ENCODE data around the gene NT5DC4. TPM values are rescaled to one million over a fixed set of nuclear protein-coding genes. Genes with fewer than 3 reads are reported as not detected.

Gene NT5DC4
- total and polyA plus RNA-seq, 2 of the 4 experiments (the other 2 are of a cell fraction) = not detected

DNA sequence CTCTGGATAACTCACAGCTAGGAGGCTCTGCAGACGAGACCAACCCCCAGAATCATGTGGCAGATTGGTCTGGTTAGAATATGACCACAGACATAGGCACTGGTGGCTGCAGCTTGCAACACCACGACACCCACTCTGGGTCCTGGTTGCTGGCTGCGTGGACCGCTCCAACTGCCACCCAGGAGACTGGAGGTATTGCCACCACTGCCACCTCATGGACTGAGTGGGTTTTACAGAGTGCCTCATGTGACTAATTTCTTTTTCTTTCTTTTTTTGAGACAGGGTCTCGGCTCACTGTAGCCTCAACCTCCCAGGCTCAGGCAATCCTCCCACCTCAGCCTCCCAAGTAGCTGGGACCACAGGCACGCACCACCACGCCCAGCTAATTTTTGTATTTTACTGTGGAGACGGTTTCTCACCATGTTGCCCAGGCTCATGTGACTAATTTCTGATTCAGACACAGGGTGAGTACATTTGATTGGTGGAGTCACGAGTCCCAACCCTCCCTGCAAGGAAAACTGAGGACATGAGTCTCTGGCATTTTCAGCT, 29.9 kb upstream of the NT5DC4 start:
- Histone ChIP-seq H3K14ac (replicated peaks; ENCODE audit: low read depth, low read length) (peak overlapping the region; percentile 65), H2AFZ (replicated peaks; ENCODE audit: low read length, poor library complexity) (peak overlapping the region; percentile 74), H4K91ac (ENCODE audit: insufficient read depth, low read depth, low read length) (peak overlapping the region; percentile 66; the same call in 1 of the 2 replicates), H3K4me1 (ENCODE audit: control insufficient read depth, insufficient read depth, low read length) (peaks cover 12% of the 10 kb centered on the region), H2BK120ac (ENCODE audit: low read depth, low read length) (peak overlapping the region; percentile 60; the same call in 1 of the 2 replicates), H3K9me1 (ENCODE audit: insufficient read depth, low read length) (peaks cover 23% of the 10 kb centered on the region), H4K8ac (ENCODE audit: low read depth in 2 of 2, low read length in 2 of 2) (peak overlapping the region in 1 of 2 experiments; percentile 72; a peak in 2 of 4 replicates), H3K4me2 (ENCODE audit: low read depth, low read length) (no peak overlapping the region), H3K4me3 (ENCODE audit: insufficient read depth, low read depth, low read length) (no peak overlapping the region), H2AK5ac (ENCODE audit: low read depth, low read length) (peak overlapping the region; percentile 62), H3K27me3 (ENCODE audit: control insufficient read depth, insufficient read depth, low read length) (no peaks in the 10 kb centered on the region), H4K20me1 (ENCODE audit: insufficient read depth, low read length) (no peaks in the 10 kb centered on the region), H2BK20ac (ENCODE audit: low read depth, low read length) (peak overlapping the region; percentile 73), H3K9ac (ENCODE audit: low read depth, low read length) (no peak overlapping the region), H2BK5ac (ENCODE audit: low read depth, low read length, poor library complexity, severe bottlenecking) (peak overlapping the region; percentile 14), H3K79me1 (ENCODE audit: low read depth in 1 of 2, low read length in 2 of 2) (0 out of 4 replicates have a peak, but pooled peaks cover 0 to 5% of the 10 kb centered on the region in 2 experiments), H3K27ac (ENCODE audit: insufficient read depth, low read length) (no peak overlapping the region), H3K9me3 (ENCODE audit: control insufficient read depth, insufficient read depth, low read length) (no peaks in the 10 kb centered on the region), H4K5ac (ENCODE audit: low read depth, low read length) (0 out of 2 replicates have a peak overlapping the region, but pooled peaks have one; percentile 4), H3K23ac (ENCODE audit: low read depth, low read length) (peak overlapping the region; percentile 52; the same call in 1 of the 2 replicates), H3K56ac (ENCODE audit: extremely low read depth, insufficient read depth, low read length) (no peak overlapping the region), H2AK9ac (replicated peaks; ENCODE audit: low read depth, low read length, poor library complexity) (peak overlapping the region; percentile 77), H3K18ac (ENCODE audit: low read depth, low read length) (no peak overlapping the region), H2BK15ac (ENCODE audit: low read depth, low read length) (peak overlapping the region; percentile 13; the same call in 1 of the 3 replicates), H3K4ac (ENCODE audit: low read depth, low read length) (peak overlapping the region; percentile 73), H3K36me3 (ENCODE audit: control insufficient read depth, insufficient read depth, low read length) (no peaks in the 10 kb centered on the region)
- ATAC-seq (ENCODE audit: low read depth) = peak; percentile 31; the same call in 1 of the 2 replicates
- BruUV-seq (replicated peaks) = no TSS peak
- in situ Hi-C loops (cut with MboI; ENCODE audit: low sequenced_read_pairs) = no loop called here
- dilution Hi-C loops (cut with HindIII; ENCODE audit: low sequenced_read_pairs, unreplicated experiment) = no loop called here
- intact Hi-C loops (cut with micrococcal nuclease) = no loop called here
- POLR2A ChIA-PET (ENCODE audit: unreplicated experiment) = no interaction called here
- CTCF ChIA-PET = interaction anchor here (1.0 to 1.6 kb wide), 2 partner anchors 11 to 46 kb away, joined by 4 to 5 read pairs; partner anchors contain the start of gene SLC20A1
- peak; percentile 59 for DNase-seq
- no CpG with 5 or more reads among the region's 9 CpGs for WGBS, 2 experiments (ENCODE audit: extremely low coverage in 2 of 2, insufficient read length in 1 of 2)
- TF ChIP-seq RFX5 (IDR thresholded peaks at IDR 0.05; ENCODE audit: low read depth, low read length) (no peak), CHD1 (IDR thresholded peaks at IDR 0.05; ENCODE audit: low read depth, low read length) (no peak), MAFK (IDR thresholded peaks at IDR 0.05; ENCODE audit: low read depth, low read length) (no peak), MXI1 (IDR thresholded peaks at IDR 0.05; ENCODE audit: borderline replicate concordance, low read depth, low read length) (no peak), ELK1 (IDR thresholded peaks at IDR 0.05; ENCODE audit: borderline replicate concordance, low read depth, low read length) (no peak), FOS (IDR thresholded peaks at IDR 0.05; ENCODE audit: low read depth, low read length) (no peak), SMC3 (IDR thresholded peaks at IDR 0.05; ENCODE audit: low read depth, low read length) (no peak), BHLHE40 (IDR thresholded peaks at IDR 0.05; ENCODE audit: low read depth, low read length) (no peak), MAZ (IDR thresholded peaks at IDR 0.05; ENCODE audit: borderline replicate concordance, low read depth, low read length) (no peak), POLR2A (IDR thresholded peaks at IDR 0.05; ENCODE audit: low read depth, low read length) (no peak), RAD21 (IDR thresholded peaks at IDR 0.05; ENCODE audit: low read length) (peak; percentile 49), CEBPB (IDR thresholded peaks at IDR 0.05; ENCODE audit: low read depth, low read length) (no peak), NFE2L2 (IDR thresholded peaks at IDR 0.05; ENCODE audit: low read depth, low read length) (no peak)
- TF ChIP-seq, protein P1, sequence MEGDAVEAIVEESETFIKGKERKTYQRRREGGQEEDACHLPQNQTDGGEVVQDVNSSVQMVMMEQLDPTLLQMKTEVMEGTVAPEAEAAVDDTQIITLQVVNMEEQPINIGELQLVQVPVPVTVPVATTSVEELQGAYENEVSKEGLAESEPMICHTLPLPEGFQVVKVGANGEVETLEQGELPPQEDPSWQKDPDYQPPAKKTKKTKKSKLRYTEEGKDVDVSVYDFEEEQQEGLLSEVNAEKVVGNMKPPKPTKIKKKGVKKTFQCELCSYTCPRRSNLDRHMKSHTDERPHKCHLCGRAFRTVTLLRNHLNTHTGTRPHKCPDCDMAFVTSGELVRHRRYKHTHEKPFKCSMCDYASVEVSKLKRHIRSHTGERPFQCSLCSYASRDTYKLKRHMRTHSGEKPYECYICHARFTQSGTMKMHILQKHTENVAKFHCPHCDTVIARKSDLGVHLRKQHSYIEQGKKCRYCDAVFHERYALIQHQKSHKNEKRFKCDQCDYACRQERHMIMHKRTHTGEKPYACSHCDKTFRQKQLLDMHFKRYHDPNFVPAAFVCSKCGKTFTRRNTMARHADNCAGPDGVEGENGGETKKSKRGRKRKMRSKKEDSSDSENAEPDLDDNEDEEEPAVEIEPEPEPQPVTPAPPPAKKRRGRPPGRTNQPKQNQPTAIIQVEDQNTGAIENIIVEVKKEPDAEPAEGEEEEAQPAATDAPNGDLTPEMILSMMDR (conservative IDR thresholded peaks at IDR 0.05; ENCODE audit: low read depth, low read length) = peak; percentile 47
- TF ChIP-seq, protein P2, sequence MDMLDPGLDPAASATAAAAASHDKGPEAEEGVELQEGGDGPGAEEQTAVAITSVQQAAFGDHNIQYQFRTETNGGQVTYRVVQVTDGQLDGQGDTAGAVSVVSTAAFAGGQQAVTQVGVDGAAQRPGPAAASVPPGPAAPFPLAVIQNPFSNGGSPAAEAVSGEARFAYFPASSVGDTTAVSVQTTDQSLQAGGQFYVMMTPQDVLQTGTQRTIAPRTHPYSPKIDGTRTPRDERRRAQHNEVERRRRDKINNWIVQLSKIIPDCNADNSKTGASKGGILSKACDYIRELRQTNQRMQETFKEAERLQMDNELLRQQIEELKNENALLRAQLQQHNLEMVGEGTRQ (IDR thresholded peaks at IDR 0.05; ENCODE audit: low read depth, low read length) = peak; percentile 25

All from IMR-90 (cell line).